GM19455 (cell line): ENCODE data around the gene FRG2.
"Not testable (repeated sequence)": the region's sequence is repeated elsewhere in the genome, so short reads cannot be mapped to it uniquely, and the experiment has no call there.

ENCODE experiments used
- ATAC-seq: cut with Tn5 transposase; IDR thresholded peaks from one replicate; pipeline ENCODE4 v1.9.1; 2021; ENCODE audit not compliant: unreplicated experiment

FRG2 gene

GRCh38 chr4:190027156-190027555, at the start of gene FRG2:
Gene FRG2 (minus strand): TSS chr4:190027256. CDS start chr4:190027204, 52 bp downstream.
- not testable (repeated sequence) for ATAC-seq

- not testable (repeated sequence) for ATAC-seq
Observed at GRCh38 chr4:190068351-190068750, 41.3 kb upstream of the FRG2 start.

- ATAC-seq, result not testable (repeated sequence)
Observed at GRCh38 chr4:190064805-190065204, 37.7 kb upstream of the FRG2 start.

- not testable (repeated sequence) for ATAC-seq
Observed at GRCh38 chr4:190064342-190064741, 37.3 kb upstream of the FRG2 start, which contains the start of gene DBET. Gene DBET (plus strand): TSS chr4:190064502.

GRCh38 chr4:190058997-190059396, 31.9 kb upstream of the FRG2 start:
- ATAC-seq, result not testable (repeated sequence)

- ATAC-seq, result not testable (repeated sequence)
Observed at GRCh38 chr4:190049378-190050239, 22.6 kb upstream of the FRG2 start.

- ATAC-seq, result not testable (repeated sequence)
Observed at GRCh38 chr4:190047627-190048026, 20.6 kb upstream of the FRG2 start.

- ATAC-seq, result not testable (repeated sequence)
Observed at GRCh38 chr4:190040873-190041272, 13.8 kb upstream of the FRG2 start.

GRCh38 chr4:190037704-190038388, 10.8 kb upstream of the FRG2 start:
- not testable (repeated sequence) for ATAC-seq

- ATAC-seq, result not testable (repeated sequence)
Observed at GRCh38 chr4:190031264-190031663, 4.2 kb upstream of the FRG2 start.

GRCh38 chr4:190022614-190023281, 4.3 kb downstream of the FRG2 start:
- not testable (repeated sequence) for ATAC-seq

- ATAC-seq, result not testable (repeated sequence)
Observed at GRCh38 chr4:190021973-190022372, 5.1 kb downstream of the FRG2 start.

GRCh38 chr4:190020790-190021717, 6.0 kb downstream of the FRG2 start:
- no peak for ATAC-seq

GRCh38 chr4:190019859-190020463, 7.1 kb downstream of the FRG2 start:
- not testable (repeated sequence) for ATAC-seq

- ATAC-seq, result no peak
Observed at GRCh38 chr4:190019023-190019858, 7.8 kb downstream of the FRG2 start.

GRCh38 chr4:190018201-190018920, 8.7 kb downstream of the FRG2 start:
- ATAC-seq, result no peak

- no peak for ATAC-seq
Observed at GRCh38 chr4:190017357-190018200, 9.5 kb downstream of the FRG2 start.
